LoVo (cell line): Measurements from ENCODE around the gene SLC2A2.

Source experiments
- DNase-seq: peaks from one replicate; pipeline ENCODE4 v3.0.0-alpha.2; 2016; ENCODE audit warnings: low spot score

SLC2A2 gene

DNA sequence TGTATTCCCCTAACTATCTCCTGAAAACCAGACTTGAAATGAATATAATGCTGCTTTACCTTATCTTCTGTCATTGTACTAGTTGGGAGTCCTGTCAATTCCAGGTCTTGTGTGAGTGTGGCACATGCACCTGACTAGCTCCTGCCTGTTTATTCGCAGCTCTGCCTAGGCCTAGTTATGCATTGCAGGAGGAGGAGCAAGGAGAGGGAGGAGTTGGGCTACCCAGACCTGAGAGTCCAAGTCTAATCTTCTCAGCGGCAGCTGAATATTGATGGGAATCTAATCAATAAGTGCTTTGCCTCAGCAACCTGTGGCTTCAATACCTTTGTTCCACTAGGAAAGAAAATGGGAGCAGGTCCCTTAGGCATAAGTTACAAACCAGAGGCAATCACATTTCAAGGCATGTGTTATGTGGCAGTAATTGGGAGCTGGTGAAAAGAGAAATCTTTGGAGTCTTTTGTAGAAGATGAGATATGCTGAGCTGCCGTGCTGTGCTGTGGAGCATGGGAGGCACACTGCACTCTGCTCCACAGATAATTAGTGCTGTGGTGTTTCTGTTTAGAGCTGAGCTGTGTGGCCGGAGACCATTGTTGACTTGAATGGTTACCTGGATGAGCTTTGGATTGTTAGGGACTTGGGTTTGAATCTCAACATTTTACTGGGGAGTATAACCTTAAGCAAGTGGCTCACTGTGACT lies at the start of gene SLC2A2:
SLC2A2 (minus strand) TSS at position 124 of the 697 bp plus-strand sequence; CDS start at position 74, 50 bp downstream.
- DNase-seq = no peak

DNA sequence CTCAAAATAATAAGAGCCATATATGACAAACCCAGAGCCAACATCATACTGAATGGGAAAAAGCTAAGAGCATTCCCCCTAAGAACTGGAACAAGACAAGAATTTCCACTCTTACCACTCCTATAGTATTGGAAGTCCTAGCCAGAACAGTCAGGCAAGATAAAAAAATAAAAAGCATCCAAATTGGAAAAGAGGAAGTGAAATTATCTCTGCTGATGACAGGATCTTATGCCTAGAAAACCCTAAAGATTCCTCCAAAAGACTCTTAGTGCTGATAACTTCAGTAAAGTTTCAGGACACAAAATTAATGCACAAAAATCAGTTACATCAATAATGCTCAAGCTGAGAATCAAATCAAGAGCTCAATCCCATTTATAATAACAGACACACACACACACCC lies 45.9 kb upstream of the SLC2A2 start:
- no peak for DNase-seq

DNA sequence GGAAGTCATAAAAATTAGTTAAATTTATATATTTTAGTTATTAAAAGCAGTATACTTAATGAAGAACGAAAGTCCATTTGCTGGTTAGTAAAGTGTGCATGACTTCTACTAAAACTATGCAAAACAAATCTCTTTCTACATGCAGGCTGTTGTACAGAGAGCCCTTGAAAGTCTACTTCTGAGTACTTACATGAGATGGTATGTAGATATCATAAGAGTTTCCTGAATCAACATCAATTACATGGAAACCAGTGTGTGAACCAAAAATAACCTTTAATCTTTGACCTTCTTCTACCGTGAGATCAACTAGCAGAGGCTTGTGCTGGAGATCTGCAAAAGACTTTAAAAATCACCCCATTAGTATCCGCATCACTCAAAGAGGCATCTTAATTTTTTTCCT lies 42.1 kb upstream of the SLC2A2 start:
- DNase-seq = no peak

DNA sequence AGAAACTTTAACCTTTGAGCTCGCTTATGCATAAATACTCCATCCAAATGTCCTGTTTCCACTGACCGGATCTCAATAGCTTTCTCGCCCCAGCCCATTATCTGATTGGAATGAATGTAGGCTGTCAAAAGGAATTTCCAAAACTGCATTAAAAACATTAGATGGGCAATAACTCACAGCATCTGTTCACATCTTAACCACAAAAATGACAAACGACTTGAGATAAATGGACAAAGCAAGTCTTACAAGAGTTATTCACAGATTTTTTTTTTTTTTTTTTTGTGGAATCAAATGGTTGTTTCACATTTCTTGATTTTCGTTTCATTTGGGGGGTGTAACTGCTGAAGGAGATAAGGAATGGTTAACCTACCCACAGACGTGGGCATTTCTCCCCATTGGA lies 39.7 kb upstream of the SLC2A2 start:
- no peak for DNase-seq

DNA sequence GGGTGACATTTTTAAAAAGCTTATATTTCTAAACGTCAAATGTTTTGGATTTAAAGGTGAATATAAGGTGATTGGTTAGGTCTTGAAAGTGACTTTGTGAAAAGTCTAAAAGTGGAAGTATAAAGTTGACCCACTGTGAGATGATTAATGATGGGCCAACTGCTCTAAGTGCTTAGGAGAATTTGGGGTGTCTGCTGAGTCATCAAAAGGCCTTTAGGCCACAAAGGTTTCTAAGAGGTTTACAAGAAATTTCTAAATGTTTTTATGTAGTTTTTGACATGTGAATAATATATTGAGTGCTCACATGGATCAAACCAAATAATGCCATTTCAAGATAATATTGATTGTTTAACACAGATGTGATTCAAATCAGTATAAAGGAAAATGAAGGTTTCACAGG lies 39.2 kb upstream of the SLC2A2 start:
- no peak for DNase-seq

DNA sequence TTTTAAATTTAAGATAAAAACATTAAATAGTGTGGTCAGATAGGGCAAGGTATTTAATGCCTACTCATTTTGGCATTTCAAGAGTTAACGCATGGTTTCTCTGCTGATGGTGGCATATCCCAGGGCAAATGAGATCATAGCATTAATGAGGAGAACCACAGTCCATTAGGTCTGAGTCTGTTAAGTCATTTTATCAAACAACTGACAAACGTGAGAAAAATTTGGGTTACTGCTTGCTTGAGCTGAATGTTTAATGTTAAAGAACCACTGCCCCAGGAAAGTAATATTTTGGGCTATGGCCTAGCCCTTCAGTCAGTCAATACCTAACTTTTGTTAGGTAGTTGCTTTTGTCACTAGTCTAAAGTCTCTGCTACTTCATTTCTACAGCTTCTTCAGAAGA lies 37.9 kb upstream of the SLC2A2 start:
- no peak for DNase-seq

DNA sequence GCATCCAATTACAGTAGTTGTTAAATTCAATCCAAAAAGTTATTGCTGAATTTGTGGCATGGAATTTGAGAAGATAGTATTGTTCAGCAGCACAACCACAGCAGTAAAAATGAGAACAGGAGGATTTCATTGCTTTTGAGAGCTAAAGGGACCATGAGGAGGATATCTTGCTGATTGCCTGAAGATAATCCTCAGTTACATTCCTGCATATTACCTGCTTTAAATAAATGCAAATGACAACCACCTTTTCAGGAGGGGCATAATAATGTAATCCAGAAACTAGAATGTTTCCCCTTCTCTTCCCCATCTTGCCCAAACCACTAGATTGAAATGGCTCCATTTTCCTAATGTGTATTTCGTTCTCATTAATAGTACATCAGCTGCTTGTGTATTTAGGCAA lies 35.2 kb upstream of the SLC2A2 start:
- DNase-seq = no peak

DNA sequence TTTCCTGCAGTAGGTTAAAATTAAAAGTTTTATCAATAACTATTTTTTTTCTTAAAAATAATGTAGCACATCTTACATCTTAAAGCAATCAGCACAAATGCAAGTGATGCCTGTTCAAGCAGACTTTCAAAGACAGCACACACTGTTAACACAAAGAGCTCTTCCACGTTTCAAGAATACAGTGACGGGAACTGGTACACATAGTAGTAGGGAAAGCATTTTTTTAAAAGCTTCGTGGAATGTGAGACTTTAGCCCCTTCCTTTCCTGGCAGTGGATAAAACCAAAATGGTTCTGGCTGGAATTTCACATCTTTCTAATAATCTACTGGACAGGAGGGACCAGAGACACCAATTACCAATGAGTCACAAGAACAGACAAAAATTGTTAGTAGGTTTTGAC lies 33.5 kb upstream of the SLC2A2 start:
- DNase-seq = no peak

DNA sequence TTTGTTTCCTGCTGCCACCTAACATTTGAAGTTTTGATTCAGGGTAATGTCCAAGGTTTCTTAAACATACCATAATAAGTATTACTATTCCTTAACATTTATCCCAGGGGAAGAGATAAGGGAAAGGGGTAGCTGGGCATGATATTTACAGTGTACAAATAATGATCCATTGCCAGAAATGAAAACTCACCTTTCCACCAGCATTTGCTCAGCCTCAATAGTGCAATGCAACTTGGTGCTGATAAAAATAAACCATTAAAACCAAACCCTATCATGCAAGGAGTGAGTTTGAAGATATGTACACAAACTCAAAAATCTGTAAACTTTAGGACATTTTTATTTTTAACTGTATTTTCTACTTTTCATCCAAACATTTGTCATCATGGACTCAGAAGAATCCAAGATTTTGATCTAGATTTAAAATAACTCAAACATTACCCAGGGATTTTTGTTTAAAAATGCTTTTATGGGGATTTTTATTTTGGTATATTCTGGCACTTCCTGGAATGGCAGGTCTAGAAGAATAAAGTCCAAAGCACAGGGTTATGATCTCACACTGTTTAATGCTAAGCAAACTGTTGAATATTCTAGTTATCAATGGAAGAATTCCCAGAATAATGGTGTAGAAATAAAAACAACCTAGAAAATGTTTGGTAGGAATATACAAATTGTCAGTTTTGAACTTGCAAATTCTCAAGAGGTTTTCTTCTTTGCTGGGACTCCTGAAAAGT lies 32.5 kb upstream of the SLC2A2 start:
- DNase-seq = no peak

DNA sequence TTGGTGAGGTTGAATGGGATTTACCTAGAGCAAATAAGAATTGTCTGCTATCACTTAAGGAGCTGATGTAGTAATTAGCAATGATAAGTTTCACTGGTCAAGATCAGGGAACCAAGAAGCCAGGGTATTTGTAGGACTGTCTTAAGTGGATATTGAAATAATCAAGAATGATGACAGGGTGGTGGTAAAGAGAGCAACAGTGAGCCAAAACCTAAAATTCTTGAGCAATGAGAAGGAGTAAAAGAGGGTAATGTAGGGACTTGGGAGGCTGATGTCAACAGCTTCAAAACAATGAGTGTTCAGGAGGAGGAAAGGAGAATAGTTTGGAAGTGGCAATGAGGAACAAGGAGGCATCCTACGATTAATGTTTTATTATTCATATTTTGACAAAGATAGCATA lies 31.5 kb upstream of the SLC2A2 start:
- DNase-seq = no peak

DNA sequence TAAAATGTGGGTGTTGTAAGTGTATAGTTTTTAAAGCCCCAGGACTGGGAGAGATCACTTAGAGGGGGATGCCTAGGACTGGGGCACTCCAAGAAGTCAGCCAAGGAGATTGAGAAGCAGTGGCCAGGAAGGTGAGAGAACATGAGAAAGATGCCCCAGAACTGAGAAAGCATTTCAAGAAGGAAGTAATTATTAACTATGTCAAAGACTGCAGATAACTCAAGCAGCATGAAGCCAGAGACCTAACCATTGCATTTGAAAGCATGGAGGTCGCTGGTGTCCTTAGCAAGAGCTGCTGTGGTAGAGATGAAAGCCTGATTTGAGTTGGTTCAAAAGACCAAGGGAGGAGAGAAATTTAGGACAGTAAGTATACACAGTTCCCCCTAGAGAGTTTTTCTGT lies 30.6 kb upstream of the SLC2A2 start:
- no peak for DNase-seq

DNA sequence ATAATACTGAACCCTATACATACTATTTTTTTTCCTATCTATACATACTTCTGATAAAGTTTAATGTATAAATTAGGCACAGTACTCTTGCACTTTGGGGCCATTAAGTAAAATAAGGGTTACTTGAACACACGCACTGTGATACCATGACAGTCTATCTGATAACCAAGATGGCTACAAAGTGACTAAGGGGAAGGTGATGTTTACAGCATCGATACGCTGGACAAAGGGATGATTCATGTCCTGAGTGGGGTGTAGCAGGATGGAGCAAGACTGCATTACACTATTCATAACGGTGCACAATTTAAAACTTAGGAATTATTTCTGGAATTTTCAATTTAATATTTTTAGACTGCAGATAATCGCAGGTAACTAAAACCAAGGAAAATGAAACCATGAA lies 30.0 kb upstream of the SLC2A2 start:
- no peak for DNase-seq

DNA sequence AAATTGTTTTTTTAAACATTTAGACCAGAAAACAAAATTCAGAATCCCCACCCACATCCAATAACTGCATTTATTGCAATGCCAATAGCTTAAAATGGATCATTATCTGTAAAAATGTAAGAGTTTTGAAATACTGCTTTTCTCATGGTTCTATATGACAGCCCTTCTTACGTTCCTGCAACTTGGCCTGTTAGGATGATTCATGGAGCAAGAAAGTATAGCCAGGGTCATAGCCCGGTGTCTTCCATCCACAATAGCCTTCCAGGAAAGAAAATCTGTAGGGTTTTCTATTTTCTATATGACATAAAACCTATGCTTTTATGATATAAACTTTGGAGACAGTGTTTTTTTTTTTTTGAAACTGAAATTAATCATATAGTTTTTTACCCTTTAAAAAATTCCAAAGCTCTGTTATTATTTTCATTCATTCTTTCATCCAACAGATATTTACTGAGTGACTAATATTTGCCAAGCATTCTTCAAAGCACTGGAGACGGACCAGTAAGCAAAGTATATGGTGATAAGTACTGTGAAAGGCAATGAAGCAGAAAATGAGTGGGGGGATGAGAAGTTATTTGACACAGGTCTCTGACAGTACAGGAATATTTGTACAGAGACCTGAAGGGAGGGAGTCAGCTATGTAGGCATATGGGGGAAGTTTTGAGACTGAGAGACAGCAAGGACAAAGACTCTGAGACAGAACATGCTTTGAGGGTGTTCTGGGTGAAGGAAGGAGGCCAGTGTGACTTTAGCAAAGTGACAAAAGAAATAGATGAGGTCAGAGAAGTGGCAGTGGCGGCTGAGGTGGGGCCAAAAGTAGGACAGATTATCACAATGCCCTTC lies 29.0 kb upstream of the SLC2A2 start:
- DNase-seq = peak; percentile 2

DNA sequence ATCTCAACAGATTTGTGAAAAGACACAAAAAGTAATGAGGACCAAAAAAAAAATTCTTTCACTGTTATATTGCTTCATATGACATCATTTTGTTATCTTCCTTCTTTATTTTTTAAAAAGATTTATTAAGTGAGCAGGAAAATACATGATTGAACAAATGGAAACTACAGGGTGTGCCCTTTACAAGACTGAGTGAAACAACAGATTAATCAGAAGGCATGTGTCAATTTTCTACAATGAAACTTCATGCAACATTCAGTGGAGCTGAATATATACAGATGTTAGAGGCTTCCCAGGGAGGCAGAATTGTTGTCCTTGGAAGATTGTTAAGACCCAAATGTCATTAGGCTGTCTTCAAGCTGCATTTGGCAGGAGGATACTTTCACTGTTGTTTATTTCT lies 28.4 kb upstream of the SLC2A2 start:
- DNase-seq = no peak

DNA sequence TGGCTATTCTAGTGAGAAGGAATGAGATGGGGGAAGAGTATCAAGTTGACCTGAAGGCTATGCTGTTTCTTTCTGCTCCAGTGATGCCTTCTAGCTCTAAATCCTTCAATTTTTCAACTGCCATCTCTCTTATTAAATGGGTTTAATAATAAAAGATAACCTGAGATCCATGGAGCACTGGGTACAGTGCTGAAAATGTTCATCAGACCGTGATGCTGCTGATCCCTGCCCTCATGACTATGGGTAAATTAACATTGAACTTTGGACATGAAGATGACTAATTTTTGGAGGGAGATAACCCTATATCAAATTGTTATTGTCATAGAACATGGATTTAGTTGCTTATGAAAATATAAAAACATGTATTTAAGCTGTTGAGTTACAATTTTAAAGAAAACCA lies 27.7 kb upstream of the SLC2A2 start:
- DNase-seq = no peak

DNA sequence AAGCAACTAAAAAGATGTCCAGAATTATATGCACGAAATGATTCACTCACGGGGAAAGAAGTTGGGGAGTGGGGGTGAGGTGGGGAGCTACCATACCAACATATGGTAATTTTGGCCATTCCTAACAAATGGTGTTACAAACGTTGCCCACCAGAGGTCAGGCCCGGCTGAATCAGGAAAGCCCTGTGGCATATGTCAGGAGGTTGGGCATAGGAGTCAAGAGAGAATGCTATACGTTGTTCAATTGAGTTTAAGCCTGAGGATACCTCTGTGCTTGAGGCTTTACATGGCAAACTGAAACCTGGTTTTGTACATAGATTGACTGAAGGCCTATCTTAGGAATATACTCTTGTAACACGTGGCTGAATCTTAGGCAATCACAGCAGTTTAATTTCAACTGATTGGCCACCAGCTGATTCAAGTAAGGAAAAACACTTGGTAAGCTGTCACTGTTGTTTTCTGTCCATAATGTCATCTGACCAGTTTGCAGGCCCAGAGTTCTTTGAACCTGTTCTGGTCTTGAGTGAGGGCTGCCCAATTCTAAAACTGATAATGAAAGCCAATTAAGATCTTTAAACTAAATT lies 23.4 kb upstream of the SLC2A2 start:
- DNase-seq = peak; percentile 60

DNA sequence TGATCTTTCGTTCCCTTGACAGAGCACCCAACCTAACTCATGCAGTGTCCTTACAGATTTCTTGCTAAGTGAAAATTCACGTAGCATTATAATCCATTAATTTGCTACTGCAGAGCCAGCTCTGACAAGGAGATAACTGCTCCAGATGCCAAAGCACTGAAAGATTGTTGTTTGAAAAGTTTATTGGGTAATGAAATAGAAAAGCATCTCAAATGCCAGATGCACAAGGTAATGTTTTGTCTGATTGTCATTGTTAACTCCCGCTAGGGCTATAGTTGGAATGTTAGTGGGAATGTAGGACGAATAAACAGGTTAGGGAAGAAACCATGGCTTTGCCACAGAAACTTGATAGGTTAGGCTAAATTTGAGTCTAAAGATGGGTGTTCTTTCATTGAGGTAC lies 20.2 kb upstream of the SLC2A2 start:
- no peak for DNase-seq

DNA sequence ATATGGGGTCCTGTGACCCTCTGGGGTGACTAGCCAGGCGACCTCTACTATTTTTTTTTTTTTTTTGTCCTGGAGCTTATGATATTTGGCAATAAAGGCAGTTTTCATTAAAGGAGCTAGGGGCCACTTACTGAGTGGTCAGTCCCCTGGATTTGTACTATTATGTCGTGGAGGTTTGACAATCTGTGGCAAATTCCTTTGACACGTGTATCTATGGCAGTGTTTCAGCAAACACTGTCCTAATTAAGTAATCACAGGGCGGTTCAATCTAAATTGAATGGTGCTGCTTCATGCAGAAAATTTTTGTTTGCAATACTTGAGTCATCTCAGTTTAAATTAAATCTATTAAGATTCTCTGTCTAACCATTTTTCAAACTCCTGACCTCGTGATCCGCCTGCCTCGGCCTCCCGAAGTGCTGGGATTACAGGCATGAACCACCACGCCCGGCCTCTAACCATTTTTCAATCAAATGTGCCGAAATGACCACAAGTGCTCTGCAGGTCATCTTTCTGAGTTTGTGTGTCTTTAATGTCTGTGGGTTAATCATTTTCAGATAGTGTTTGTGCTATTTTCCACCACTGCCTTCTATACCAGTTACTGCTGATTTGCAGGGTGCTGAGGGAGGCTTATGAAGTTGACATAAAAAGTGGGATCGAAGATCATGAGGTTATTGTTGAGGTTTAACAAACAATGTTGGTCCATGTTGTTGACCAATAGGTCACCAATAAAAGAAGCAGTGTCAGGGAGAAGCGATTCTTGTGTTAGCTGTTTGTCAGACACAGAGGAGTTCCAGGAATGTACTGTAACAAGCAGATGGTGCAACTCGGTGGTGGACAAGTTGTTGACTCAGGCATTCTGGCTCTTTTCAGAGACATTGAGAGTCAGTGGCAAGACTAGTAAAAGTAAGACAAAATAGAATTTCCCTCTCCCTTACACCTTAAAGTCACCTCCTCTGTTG lies 18.6 kb upstream of the SLC2A2 start:
- peak; percentile 3 for DNase-seq

DNA sequence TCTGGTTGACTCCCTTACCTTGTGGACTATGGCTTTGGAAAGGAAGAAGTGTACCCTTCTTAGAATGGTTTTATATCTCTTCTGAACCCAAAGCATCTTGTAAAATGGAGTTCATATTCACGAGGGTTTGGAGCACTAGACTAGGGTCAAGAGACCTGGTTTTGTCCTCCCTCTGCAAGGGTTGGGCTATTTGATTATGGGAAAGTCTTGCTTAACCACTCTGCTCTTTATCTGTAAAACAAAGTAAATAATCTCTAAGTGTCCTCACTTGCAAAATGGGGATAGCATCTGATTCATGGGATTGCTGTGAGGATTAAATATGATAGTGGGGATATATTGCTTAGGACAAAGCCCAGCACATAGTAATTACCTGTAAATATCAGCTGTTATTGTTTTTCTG lies 17.9 kb upstream of the SLC2A2 start:
- DNase-seq = no peak

DNA sequence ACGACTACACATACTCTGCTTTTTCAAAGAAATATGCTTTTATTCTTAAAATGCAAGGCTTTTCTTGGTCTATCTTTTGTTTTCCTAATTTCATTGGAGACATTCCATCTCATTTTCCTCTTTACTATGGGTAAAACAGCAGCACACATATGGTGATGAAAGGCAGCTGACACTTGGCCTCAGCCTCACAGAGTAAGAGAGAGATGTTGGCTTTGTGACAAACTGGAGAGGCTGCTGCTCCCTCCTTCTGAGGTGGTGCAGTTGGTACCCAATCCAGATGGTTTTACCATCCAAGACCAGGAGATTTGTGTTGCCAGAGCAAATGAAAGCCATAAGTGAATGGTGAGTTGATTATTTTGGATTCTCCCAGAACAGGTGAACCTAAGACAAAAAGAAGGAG lies 13.2 kb upstream of the SLC2A2 start:
- no peak for DNase-seq

DNA sequence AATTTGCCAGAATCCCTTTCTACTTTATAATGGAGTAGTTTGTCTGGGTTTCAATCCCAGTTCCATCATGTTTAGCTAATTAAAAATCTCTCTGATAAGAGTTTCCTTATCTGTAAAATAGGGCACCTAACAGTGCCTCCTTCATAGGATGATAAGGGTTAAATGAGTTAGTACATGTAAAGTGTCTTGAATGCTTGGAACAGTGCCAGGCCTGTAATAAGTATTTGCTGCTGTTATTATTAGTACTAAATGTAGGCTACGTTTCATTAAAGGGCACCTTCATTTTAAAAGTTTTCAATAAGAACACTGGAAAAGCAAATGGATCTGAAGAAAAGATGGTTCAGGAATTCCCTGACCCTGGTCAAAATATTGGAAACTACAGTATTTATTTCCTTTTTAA lies 11.8 kb upstream of the SLC2A2 start:
- DNase-seq = no peak
